Measurements from ENCODE around the gene VWA5B1.

GRCh38 chr1:20375563-20375962 is 84.9 kb downstream of the VWA5B1 start:
- TF ChIP-seq CTCF (IDR thresholded peaks at IDR 0.05; ENCODE audit: low read length) (no peak), EZH2 (optimal IDR thresholded peaks at IDR 0.05; ENCODE audit: low read depth, low read length) (no peak)
